ENCODE measurements around the gene CLC. TPM values are rescaled to one million over a fixed set of nuclear protein-coding genes. Genes with fewer than 3 reads are reported as not detected.
"Not testable (repeated sequence)": the region's sequence is repeated elsewhere in the genome, so short reads cannot be mapped to it uniquely, and the experiment has no call there.

The CLC gene
- polyA plus RNA-seq, 1 donor from 2014 or later: not detected

DNA sequence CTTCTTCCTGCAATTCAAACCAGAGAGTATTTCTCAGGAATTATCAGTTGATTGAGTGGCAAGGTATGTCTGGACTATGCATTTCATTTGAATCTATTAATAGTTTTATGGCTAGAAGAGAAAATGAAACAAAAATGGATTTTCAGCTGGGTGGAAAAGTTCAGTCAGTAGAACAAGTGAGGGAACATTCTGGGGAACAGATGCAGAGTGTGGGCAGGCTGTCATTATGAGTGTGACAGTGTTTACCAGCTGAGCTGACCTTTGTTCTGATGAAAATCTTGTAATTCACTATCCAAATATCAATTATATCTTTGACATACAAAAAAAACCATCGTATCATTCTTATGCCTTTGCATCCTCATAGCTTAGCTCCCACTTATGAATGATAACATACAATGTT lies 2.6 kb upstream of the CLC start:
- Mint-ChIP-seq H3K4me1 (no peaks in the 10 kb centered on the region), H3K27me3 (peaks cover 27% of the 10 kb centered on the region), H3K27ac (no peak overlapping the region), H3K36me3 (no peaks in the 10 kb centered on the region), H3K4me3 (no peak overlapping the region), H3K9me3 (peaks cover 0 to 4% (median 0%) of the 10 kb centered on the region in 3 donors)

- Mint-ChIP-seq H3K9me3 (peaks cover 0 to 4% (median 1%) of the 10 kb centered on the region in 3 donors), H3K27ac (no peak overlapping the region), H3K27me3 (peaks cover 29% of the 10 kb centered on the region), H3K36me3 (no peaks in the 10 kb centered on the region), H3K4me1 (no peaks in the 10 kb centered on the region), H3K4me3 (no peak overlapping the region)
Measured at GRCh38 chr19:39738814-39739213, 985 bp upstream of the CLC start.

- Mint-ChIP-seq H3K36me3 (no peaks in the 10 kb centered on the region), H3K9me3 (peaks cover 0 to 4% (median 1%) of the 10 kb centered on the region in 3 donors), H3K4me1 (no peaks in the 10 kb centered on the region), H3K27me3 (peaks cover 21% of the 10 kb centered on the region), H3K27ac (no peak overlapping the region), H3K4me3 (no peak overlapping the region)
Measured at GRCh38 chr19:39737351-39737750, 478 bp downstream of the CLC start.

DNA sequence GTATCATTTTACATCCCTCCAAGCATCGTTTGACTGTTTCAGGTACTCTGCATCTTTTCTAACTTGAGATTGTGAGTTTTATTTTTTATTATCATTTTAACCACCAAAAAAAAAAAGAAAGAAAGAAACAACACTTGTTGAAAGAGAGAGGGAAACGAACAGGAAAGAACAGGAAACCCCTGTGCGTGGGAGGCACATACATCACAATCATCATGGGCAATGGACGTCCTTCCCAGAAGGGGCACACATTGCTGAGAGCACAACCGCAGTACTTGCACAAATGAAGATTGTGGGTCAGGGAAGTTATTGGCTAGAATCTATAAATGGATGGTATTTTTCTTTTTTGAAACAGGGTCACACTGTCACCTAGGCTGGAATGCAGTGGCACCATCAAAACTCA lies 1.7 kb downstream of the CLC start:
- Mint-ChIP-seq H3K27ac (no peak overlapping the region), H3K4me3 (no peak overlapping the region), H3K9me3 (peaks cover 0 to 1% (median under 1%) of the 10 kb centered on the region in 3 donors), H3K4me1 (no peaks in the 10 kb centered on the region), H3K27me3 (peaks cover 19% of the 10 kb centered on the region), H3K36me3 (no peaks in the 10 kb centered on the region)

DNA sequence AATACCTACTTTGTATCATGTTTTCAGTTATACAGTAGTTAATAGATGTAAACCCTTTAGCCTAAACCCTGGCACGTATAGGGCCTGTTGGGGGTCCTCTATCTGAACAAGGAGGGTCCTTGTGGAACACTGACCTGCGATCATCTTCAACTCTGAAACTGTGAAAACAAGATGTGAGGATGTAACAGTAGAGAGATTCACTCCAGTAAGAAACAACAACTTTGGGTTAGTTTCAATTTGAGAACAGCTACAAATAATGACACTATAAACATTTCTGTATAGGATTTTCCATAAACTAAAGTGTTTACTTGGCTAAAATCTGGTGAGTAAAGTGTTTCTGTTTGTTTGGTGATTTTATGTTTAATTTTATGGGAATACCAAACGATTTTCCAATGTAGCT lies 2.1 kb downstream of the CLC start:
- no peak overlapping the region for H3K4me3 Mint-ChIP-seq
- no peaks in the 10 kb centered on the region for H3K36me3 Mint-ChIP-seq
- H3K27ac Mint-ChIP-seq: no peak overlapping the region
- peaks cover 19% of the 10 kb centered on the region for H3K27me3 Mint-ChIP-seq
- no peaks in the 10 kb centered on the region for H3K4me1 Mint-ChIP-seq
- H3K9me3 Mint-ChIP-seq: peaks cover 0 to 1% (median 0%) of the 10 kb centered on the region in 3 donors

DNA sequence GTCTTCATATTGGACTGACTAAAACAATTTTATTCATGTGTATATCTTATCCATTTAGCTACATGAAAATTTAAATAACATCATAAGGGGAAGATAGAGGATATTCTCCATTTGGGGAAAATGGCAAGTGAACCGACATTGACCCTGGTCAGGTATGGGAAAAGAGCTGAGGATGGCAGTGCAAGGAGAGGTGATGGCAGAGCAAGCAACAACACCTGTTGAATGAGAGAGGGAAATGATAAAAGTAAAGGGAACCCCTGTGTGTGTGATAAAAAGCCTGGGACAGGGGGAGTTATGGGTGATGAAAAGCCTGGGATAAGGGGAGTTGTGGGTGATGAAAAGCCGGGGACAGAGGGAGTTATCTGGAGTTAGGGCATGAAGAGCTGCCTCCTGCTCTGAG lies 4.0 kb downstream of the CLC start:
- peaks cover 0 to 1% (median 0%) of the 10 kb centered on the region in 3 donors for H3K4me1 Mint-ChIP-seq
- H3K27me3 Mint-ChIP-seq: peaks cover 17% of the 10 kb centered on the region
- H3K4me3 Mint-ChIP-seq: no peak overlapping the region
- peaks cover 0 to 1% (median 0%) of the 10 kb centered on the region in 3 donors for H3K9me3 Mint-ChIP-seq
- H3K27ac Mint-ChIP-seq: no peak overlapping the region
- no peaks in the 10 kb centered on the region for H3K36me3 Mint-ChIP-seq

- H3K4me3 Mint-ChIP-seq: no peak overlapping the region
- H3K9me3 Mint-ChIP-seq: peaks cover 0 to 1% (median 0%) of the 10 kb centered on the region in 3 donors
- H3K4me1 Mint-ChIP-seq: peaks cover 0 to 1% (median 0%) of the 10 kb centered on the region in 3 donors
Measured at GRCh38 chr19:39731685-39732084, 6.1 kb downstream of the CLC start.

DNA sequence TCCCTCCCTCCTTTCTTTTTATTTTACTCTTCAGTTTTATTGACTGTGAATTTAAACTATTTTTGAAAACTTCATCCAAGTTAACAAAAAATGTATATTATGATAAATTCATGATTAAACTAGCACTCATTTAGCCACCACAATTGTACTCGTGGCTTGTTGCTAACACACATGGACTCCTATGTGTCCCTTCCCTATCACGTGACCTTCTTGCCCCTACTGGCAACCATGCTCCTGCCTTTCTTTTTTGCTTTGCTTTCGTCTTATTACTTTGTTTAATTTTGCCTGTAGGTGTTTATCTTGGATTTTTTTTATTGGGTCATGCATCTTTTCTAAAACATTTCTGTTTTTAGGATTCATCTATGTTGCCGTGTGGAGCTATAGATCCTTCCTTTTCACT lies 8.2 kb downstream of the CLC start:
- Mint-ChIP-seq H3K4me1 (peaks cover 0 to 3% (median 0%) of the 10 kb centered on the region in 3 donors), H3K27me3 (peaks cover 20% of the 10 kb centered on the region), H3K36me3 (no peaks in the 10 kb centered on the region), H3K4me3 (no peak overlapping the region), H3K9me3 (peaks cover 0 to 2% (median under 1%) of the 10 kb centered on the region in 3 donors), H3K27ac (no peak overlapping the region)

More at GRCh38 chr19:39731685-39732084, 6.1 kb downstream of the CLC start:
- Mint-ChIP-seq H3K36me3 (no peaks in the 10 kb centered on the region), H3K27me3 (peaks cover 12% of the 10 kb centered on the region), H3K27ac (no peak overlapping the region)

GRCh38 chr19:39728040-39728439 lies 9.8 kb downstream of the CLC start:
- Mint-ChIP-seq H3K27me3 (peaks cover 16% of the 10 kb centered on the region), H3K27ac (no peak overlapping the region), H3K9me3 (peaks cover 0 to 2% (median 0%) of the 10 kb centered on the region in 3 donors), H3K36me3 (no peaks in the 10 kb centered on the region), H3K4me1 (peaks cover 0 to 3% (median 0%) of the 10 kb centered on the region in 3 donors), H3K4me3 (no peak overlapping the region)

DNA sequence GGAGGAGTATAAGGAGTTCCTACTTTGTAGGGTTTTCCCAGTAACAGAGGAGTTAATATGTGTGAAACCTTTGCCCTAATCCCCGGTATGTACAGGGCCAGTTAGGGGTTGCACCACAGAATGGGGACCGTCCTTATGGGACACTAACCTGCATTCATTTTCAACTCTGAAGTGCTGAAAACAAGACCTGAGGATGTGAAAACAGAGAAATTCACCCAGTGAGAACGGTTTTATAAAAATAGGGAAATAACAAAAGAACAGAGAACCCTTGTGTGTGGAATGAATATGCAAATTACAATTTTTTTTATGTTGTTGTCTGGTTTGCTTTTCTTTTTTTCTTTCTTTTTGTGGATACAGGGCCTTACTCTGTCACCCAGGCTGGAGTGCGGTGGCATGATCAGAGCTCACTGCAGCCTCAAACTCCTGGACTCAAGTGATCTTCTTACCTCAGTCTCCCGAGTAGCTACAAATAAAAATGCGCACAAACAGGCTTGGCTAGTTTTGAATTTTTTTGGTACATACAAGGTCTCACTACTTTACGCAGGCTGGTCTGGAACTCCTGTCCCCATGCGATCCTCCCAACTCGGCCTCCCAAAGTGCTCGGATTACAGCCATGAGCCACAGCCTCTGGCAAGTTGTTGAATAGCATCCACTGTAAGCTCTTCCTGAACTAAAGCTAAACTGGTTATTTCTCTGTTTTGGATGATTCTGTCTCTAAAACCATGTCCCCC lies 10.6 kb downstream of the CLC start:
- Mint-ChIP-seq H3K36me3 (no peaks in the 10 kb centered on the region), H3K27me3 (peaks cover 20% of the 10 kb centered on the region), H3K9me3 (peaks cover 0 to 2% (median 0%) of the 10 kb centered on the region in 3 donors), H3K4me1 (peaks cover 0 to 3% (median 0%) of the 10 kb centered on the region in 3 donors), H3K4me3 (peak overlapping the region in 1 of 4 donors; percentile 45), H3K27ac (peak overlapping the region in 1 of 3 donors; percentile 18)

DNA sequence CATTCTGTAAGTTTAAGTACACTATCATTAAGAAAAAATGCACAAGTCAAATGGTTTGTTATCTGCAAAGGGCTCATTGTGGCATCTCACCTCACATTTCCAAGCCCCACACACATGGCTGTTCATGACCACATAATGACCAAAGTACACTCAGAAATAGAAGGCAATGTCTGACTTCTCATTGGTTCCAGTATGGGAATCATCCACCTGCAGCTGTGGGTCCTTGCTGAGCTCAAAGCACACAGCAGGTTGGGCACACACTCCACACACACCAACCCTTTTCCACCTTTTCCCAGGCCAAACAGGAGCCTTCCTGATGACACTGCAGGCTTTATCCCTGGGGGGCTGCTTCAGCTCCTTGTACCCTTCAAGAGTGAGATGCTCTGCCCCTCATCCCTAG lies 11.8 kb downstream of the CLC start:
- peaks cover 0 to 3% (median 0%) of the 10 kb centered on the region in 3 donors for H3K4me1 Mint-ChIP-seq
- H3K4me3 Mint-ChIP-seq: no peak overlapping the region
- no peaks in the 10 kb centered on the region for H3K36me3 Mint-ChIP-seq
- peaks cover 0 to 2% (median 0%) of the 10 kb centered on the region in 3 donors for H3K9me3 Mint-ChIP-seq
- H3K27me3 Mint-ChIP-seq: peaks cover 22% of the 10 kb centered on the region
- no peak overlapping the region for H3K27ac Mint-ChIP-seq

GRCh38 chr19:39720144-39720543 lies 17.7 kb downstream of the CLC start:
- H3K27me3 Mint-ChIP-seq: peaks cover 25% of the 10 kb centered on the region
- not testable (repeated sequence) for H3K9me3 Mint-ChIP-seq, H3K4me1 Mint-ChIP-seq, H3K36me3 Mint-ChIP-seq, H3K4me3 Mint-ChIP-seq, H3K27ac Mint-ChIP-seq

DNA sequence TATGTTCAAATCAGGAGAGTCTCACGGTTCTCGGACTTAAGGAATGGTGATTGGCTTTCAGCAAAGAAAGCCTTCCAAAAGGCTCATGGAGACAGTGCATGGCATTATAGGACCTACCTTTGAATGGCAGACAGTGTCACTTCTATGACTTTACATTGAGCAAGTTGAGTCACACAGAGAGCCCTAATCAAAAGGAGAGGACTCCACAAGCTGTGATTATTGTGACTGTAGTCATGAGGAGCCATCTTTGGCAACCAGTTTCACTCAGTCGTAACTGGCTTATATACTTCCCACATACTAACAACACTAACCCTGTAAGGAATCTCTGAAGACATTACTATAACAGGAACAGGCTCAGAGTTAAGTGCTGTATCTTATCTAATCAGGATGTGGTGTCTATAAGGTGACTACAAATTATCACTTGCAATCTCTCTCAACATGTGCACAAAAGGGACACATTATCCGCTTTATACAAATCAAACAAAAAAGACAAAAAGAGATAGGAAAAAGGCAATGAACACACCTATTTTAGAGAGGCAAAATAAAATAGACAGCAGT lies 27.4 kb downstream of the CLC start:
- H3K4me3 Mint-ChIP-seq: no peak overlapping the region
- H3K4me1 Mint-ChIP-seq: peaks cover 0 to 5% (median 0%) of the 10 kb centered on the region in 3 donors

GRCh38 chr19:39709026-39709872 lies 28.6 kb downstream of the CLC start:
- peaks cover 4% of the 10 kb centered on the region for H3K36me3 Mint-ChIP-seq
- H3K4me3 Mint-ChIP-seq: no peak overlapping the region
- peaks cover 0 to 6% (median 2%) of the 10 kb centered on the region in 3 donors for H3K9me3 Mint-ChIP-seq
- no peak overlapping the region for H3K27ac Mint-ChIP-seq
- H3K27me3 Mint-ChIP-seq: peaks cover 6% of the 10 kb centered on the region
- H3K4me1 Mint-ChIP-seq: peaks cover 0 to 6% (median 0%) of the 10 kb centered on the region in 3 donors

More for the DNA sequence above, 27.4 kb downstream of the CLC start:
- Mint-ChIP-seq H3K9me3 (peaks cover 0 to 6% (median 3%) of the 10 kb centered on the region in 3 donors), H3K27me3 (peaks cover 8% of the 10 kb centered on the region), H3K27ac (no peak overlapping the region), H3K36me3 (peaks cover 4% of the 10 kb centered on the region)

DNA sequence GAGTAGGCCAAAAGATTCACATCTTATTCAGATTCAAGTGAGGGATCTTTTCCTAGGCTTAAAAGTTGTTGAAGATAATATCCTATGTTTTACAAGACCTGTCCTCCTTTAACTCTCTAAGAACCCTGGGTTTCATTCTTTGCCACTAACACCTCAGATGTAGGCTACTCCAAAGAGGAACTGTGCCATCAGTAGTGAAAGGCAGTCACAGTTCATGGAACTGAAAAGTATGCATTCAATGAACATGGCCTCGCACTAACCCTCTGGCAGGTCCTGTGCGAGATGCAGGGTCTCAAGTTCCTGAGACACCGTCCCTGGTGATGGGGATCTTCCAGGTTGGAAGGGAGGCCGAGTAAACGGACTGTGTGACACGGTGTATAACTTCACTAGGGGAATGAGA lies 29.2 kb downstream of the CLC start:
- peaks cover 0 to 6% (median 0%) of the 10 kb centered on the region in 3 donors for H3K4me1 Mint-ChIP-seq

More for the DNA sequence above, 29.2 kb downstream of the CLC start:
- Mint-ChIP-seq H3K36me3 (peaks cover 4% of the 10 kb centered on the region), H3K4me3 (no peak overlapping the region), H3K27me3 (peaks cover 6% of the 10 kb centered on the region), H3K27ac (no peak overlapping the region), H3K9me3 (peaks cover 0 to 6% (median 2%) of the 10 kb centered on the region in 3 donors)
